ENCODE data around the gene AP3S2. TPM values are rescaled to one million over a fixed set of nuclear protein-coding genes. Genes with fewer than 3 reads are reported as not detected.

Gene AP3S2
- total RNA-seq, 4 donors from 2014 or later, result 13.2 to 106 (median 63.5) TPM

GRCh38 chr15:89863918-89864317, 29.9 kb downstream of the AP3S2 start:
- peak overlapping the region in 2 of 4 donors; percentile 36 to 60 for H3K27ac ChIP-seq
- no peak overlapping the region for H3K4me3 ChIP-seq
- H3K4me1 ChIP-seq, result peaks cover 0 to 28% (median 0%) of the 10 kb centered on the region in 4 donors
- H3K9me3 ChIP-seq, result no peaks in the 10 kb centered on the region
- no peaks in the 10 kb centered on the region for H3K27me3 ChIP-seq
- no peak for DNase-seq
- TF ChIP-seq, protein P1, sequence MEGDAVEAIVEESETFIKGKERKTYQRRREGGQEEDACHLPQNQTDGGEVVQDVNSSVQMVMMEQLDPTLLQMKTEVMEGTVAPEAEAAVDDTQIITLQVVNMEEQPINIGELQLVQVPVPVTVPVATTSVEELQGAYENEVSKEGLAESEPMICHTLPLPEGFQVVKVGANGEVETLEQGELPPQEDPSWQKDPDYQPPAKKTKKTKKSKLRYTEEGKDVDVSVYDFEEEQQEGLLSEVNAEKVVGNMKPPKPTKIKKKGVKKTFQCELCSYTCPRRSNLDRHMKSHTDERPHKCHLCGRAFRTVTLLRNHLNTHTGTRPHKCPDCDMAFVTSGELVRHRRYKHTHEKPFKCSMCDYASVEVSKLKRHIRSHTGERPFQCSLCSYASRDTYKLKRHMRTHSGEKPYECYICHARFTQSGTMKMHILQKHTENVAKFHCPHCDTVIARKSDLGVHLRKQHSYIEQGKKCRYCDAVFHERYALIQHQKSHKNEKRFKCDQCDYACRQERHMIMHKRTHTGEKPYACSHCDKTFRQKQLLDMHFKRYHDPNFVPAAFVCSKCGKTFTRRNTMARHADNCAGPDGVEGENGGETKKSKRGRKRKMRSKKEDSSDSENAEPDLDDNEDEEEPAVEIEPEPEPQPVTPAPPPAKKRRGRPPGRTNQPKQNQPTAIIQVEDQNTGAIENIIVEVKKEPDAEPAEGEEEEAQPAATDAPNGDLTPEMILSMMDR (IDR thresholded peaks at IDR 0.05), result peak in 2 of 6 experiments; percentile 3 to 7
- TF ChIP-seq POLR2A (IDR thresholded peaks at IDR 0.05), result no peak
- H3K36me3 ChIP-seq, result peaks cover 0 to 10% (median 0%) of the 10 kb centered on the region in 3 donors

GRCh38 chr15:89860891-89861290, 32.9 kb downstream of the AP3S2 start:
- H3K4me1 ChIP-seq, result peaks cover 0 to 27% (median 0%) of the 10 kb centered on the region in 4 donors

DNA sequence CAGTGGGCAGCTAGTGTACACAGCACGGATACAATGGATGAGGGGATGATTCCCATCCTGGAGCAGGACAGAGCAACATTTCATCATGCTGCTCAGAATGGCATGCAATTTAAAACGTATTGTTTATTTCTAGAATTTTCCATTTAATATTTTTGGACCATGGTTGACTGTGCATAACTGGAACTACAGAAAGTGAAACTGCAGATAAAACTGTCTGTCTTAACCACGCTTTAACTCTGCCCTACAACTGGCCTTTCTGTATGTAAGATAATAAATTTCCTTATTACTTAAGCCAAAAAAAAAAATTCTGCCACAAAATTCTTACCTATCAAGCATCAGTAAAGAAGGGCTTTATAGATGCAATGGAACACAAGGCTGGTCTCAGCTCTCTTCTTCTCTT, 33.4 kb downstream of the AP3S2 start:
- Histone ChIP-seq H3K36me3 (peaks cover 0 to 6% (median 0%) of the 10 kb centered on the region in 3 donors), H3K27ac (peak overlapping the region in 3 of 4 donors; percentile 49 to 89 (median 89)), H3K4me3 (peak overlapping the region in 1 of 4 donors; percentile 2), H3K4me1 (peaks cover 0 to 23% (median 0%) of the 10 kb centered on the region in 4 donors), H3K9me3 (no peaks in the 10 kb centered on the region), H3K27me3 (no peaks in the 10 kb centered on the region)
- DNase-seq, result no peak
- TF ChIP-seq POLR2A (IDR thresholded peaks at IDR 0.05), result no peak
- TF ChIP-seq, protein P1 (IDR thresholded peaks at IDR 0.05), result no peak

More at GRCh38 chr15:89860891-89861290, 32.9 kb downstream of the AP3S2 start:
- no peaks in the 10 kb centered on the region for H3K9me3 ChIP-seq
- peak overlapping the region in 1 of 4 donors; percentile 2 for H3K4me3 ChIP-seq
- TF ChIP-seq POLR2A (IDR thresholded peaks at IDR 0.05), result no peak
- TF ChIP-seq, protein P1 (IDR thresholded peaks at IDR 0.05), result no peak
- no peaks in the 10 kb centered on the region for H3K27me3 ChIP-seq
- peak overlapping the region in 3 of 4 donors; percentile 49 to 89 (median 89) for H3K27ac ChIP-seq
- peaks cover 0 to 6% (median 0%) of the 10 kb centered on the region in 3 donors for H3K36me3 ChIP-seq
- peak in 1 of 3 donors; percentile 79 for DNase-seq

DNA sequence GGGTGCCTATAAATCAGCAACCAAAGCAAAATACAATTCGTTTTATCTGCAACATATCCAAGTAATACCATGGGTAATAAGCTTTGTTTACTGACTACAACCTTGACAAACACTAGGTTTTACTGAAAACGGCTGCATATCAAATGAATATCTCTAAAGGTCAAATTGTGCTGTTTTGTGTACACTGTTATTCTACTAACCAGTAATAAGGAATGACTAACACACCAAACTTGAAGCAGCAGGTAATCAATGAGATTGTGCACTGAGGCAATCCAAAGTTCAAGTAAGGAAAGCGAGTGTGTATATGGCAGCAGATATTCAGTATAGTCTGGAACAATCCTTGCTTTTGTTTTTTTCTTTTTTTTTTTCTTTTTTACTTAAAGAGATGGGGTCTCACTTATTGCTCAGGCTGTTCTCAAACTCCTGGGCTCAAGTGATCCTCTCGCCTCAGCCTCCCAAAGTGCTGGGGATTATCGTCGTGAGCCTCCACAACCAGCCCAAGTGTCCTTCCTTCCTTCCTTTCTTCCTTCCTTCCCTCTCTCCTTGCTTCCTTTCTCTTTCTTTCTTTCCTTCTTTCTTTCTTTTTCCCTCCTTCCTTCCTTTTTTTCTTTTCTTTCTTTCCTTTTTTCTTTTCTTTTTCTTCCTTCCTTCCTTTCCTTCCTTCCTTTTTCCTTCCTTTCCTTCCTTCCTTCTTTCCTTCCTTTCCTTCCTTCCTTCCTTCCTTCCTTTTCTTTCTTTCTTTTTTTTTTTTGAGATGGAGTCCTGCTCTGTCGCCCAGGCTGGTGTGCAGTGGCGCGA, 34.9 kb downstream of the AP3S2 start:
- no peak for DNase-seq
- peaks cover 0 to 22% (median 0%) of the 10 kb centered on the region in 4 donors for H3K4me1 ChIP-seq
- no peaks in the 10 kb centered on the region for H3K27me3 ChIP-seq
- peaks cover 0 to 6% (median 0%) of the 10 kb centered on the region in 3 donors for H3K36me3 ChIP-seq
- no peak for TF ChIP-seq POLR2A (IDR thresholded peaks at IDR 0.05)
- TF ChIP-seq, protein P1 (IDR thresholded peaks at IDR 0.05), result no peak
- H3K9me3 ChIP-seq, result no peaks in the 10 kb centered on the region
- peak overlapping the region in 1 of 4 donors; percentile 23 for H3K4me3 ChIP-seq
- H3K27ac ChIP-seq, result peak overlapping the region in 3 of 4 donors; percentile 49 to 89 (median 73)

DNA sequence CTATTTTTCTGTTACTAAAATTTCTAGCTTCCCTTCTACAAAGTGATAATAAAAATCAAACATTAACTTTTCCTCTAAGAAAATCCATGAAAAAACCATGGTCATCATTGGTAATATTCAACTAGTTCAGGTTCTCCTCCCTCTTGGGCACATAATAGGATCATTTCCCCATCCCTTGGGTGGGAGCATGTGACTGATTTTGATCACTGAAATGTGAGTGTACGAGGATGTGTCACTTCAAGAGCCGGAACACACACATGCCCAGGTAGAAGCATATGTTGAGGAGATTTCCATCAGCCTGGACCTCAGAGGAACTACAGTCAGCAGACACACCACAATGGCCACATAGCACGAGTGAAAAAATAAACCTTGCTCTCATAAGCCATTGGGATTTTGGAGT, 36.1 kb downstream of the AP3S2 start:
- TF ChIP-seq POLR2A (IDR thresholded peaks at IDR 0.05), result peak; percentile 45 to 88
- TF ChIP-seq, protein P1 (IDR thresholded peaks at IDR 0.05), result no peak

More for the DNA sequence above, 36.1 kb downstream of the AP3S2 start:
- peak in 1 of 3 donors; percentile 79 for DNase-seq
- no peaks in the 10 kb centered on the region for H3K27me3 ChIP-seq
- H3K9me3 ChIP-seq, result no peaks in the 10 kb centered on the region
- H3K4me3 ChIP-seq, result peak overlapping the region in 2 of 4 donors; percentile 23 to 28
- H3K27ac ChIP-seq, result peak overlapping the region in 3 of 4 donors; percentile 11 to 93 (median 89)
- H3K4me1 ChIP-seq, result peaks cover 0 to 14% (median 0%) of the 10 kb centered on the region in 4 donors
- peaks cover 0 to 6% (median 0%) of the 10 kb centered on the region in 3 donors for H3K36me3 ChIP-seq

All from Peyer's patch (tissue), 4 donors.